Glutamatergic neuron (in vitro differentiated cells): ENCODE measurements around the gene DAB2IP. TPM values are rescaled to one million over a fixed set of nuclear protein-coding genes. Genes with fewer than 3 reads are reported as not detected.

Source experiments
- DNase-seq: peaks from one replicate; pipeline ENCODE4 v3.0.0; 2022
- H3K27ac Mint-ChIP-seq: one replicate; pipeline ENCODE4 v1.8.0; 2020; ENCODE audit warnings: mild to moderate bottlenecking, mixed read lengths, inconsistent platforms; ENCODE audit not compliant: unreplicated experiment
- H3K27me3 Mint-ChIP-seq: one replicate; pipeline ENCODE4 v1.8.0; 2020; ENCODE audit warnings: mild to moderate bottlenecking, moderate library complexity, mixed read lengths, inconsistent platforms; ENCODE audit not compliant: unreplicated experiment
- H3K36me3 Mint-ChIP-seq: one replicate; pipeline ENCODE4 v1.8.0; 2020; ENCODE audit warnings: mild to moderate bottlenecking, mixed read lengths, inconsistent platforms; ENCODE audit not compliant: unreplicated experiment
- H3K4me1 Mint-ChIP-seq: one replicate; pipeline ENCODE4 v1.8.0; 2020; ENCODE audit warnings: mild to moderate bottlenecking, low read depth, mixed read lengths, inconsistent platforms; ENCODE audit not compliant: unreplicated experiment
- H3K4me3 Mint-ChIP-seq: one replicate; pipeline ENCODE4 v1.8.0; 2020; ENCODE audit warnings: mild to moderate bottlenecking, mixed read lengths, inconsistent platforms; ENCODE audit not compliant: unreplicated experiment
- H3K9me3 Mint-ChIP-seq: one replicate; pipeline ENCODE4 v1.8.0; 2020; ENCODE audit warnings: mild to moderate bottlenecking, moderate library complexity, mixed read lengths, inconsistent platforms; ENCODE audit not compliant: unreplicated experiment
- total RNA-seq: library from RNA; stranded (reverse); fragmentation: NEBNext Ultra II Directional; extraction: Animal tissue kit (Norgen Biotek cat#: 25700); gene quantifications from one replicate; pipeline ENCODE4 v1.2.1, GENCODE V29; 2021; ENCODE audit not compliant: unreplicated experiment
- TF ChIP-seq, protein P1 (sequence below): fragments of 200-600 bp; sonication (generic); IDR thresholded peaks from one replicate; pipeline ENCODE4 v1.5.0; 2021; ENCODE audit not compliant: partially characterized antibody, unreplicated experiment

DAB2IP gene
- total RNA-seq, 1 donor from 2014 or later: 32.9 TPM

DNA sequence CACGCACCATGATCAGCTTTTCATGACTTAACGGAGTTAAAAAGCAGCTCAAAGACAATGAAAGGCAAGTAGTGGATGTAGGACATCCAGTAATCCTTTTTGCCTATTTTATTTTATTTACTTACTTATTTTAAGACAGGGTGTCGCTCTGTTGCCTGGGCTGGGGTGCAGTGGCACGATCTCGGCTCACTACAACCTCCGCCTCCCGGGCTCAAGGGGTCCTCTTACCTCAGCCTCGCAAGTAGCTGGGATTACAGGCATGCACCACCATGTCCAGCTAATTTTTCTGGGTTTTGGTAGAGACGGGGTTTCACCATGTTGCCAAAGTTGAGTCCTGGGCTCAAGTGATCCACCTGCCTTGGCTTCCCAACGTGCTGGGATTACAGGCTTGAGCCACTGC lies 148.9 kb downstream of the DAB2IP start:
- H3K4me3 Mint-ChIP-seq: no peak overlapping the region
- H3K27me3 Mint-ChIP-seq: no peaks in the 10 kb centered on the region
- peaks cover 11% of the 10 kb centered on the region for H3K36me3 Mint-ChIP-seq
- peaks cover 2% of the 10 kb centered on the region for H3K9me3 Mint-ChIP-seq
- no peak overlapping the region for H3K27ac Mint-ChIP-seq
- TF ChIP-seq, protein P1, sequence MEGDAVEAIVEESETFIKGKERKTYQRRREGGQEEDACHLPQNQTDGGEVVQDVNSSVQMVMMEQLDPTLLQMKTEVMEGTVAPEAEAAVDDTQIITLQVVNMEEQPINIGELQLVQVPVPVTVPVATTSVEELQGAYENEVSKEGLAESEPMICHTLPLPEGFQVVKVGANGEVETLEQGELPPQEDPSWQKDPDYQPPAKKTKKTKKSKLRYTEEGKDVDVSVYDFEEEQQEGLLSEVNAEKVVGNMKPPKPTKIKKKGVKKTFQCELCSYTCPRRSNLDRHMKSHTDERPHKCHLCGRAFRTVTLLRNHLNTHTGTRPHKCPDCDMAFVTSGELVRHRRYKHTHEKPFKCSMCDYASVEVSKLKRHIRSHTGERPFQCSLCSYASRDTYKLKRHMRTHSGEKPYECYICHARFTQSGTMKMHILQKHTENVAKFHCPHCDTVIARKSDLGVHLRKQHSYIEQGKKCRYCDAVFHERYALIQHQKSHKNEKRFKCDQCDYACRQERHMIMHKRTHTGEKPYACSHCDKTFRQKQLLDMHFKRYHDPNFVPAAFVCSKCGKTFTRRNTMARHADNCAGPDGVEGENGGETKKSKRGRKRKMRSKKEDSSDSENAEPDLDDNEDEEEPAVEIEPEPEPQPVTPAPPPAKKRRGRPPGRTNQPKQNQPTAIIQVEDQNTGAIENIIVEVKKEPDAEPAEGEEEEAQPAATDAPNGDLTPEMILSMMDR: no peak
- H3K4me1 Mint-ChIP-seq: peaks cover 12% of the 10 kb centered on the region
- no peak for DNase-seq

DNA sequence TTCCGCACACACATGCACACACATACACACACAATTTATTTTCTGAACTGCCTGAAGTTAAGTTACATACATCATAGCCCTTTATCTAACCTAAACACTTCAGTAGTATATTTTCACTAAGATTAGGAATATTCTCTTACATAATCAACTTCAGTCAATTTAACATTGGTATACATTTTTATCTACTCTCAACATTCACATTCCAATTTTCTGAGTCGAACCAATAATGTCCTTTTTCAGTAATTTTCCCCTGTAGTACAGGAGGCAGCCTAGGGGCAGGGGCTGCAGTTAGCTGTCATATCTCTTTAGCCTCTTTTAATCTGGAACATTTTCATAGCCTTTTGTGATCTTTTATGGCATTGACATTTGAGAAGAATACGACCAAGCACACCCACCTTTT lies 150.1 kb downstream of the DAB2IP start:
- Mint-ChIP-seq H3K4me3 (no peak overlapping the region), H3K4me1 (peaks cover 12% of the 10 kb centered on the region), H3K27me3 (no peaks in the 10 kb centered on the region), H3K27ac (peak overlapping the region; percentile 29), H3K36me3 (peaks cover 11% of the 10 kb centered on the region), H3K9me3 (peaks cover 2% of the 10 kb centered on the region)
- TF ChIP-seq, protein P1: no peak
- DNase-seq: no peak

DNA sequence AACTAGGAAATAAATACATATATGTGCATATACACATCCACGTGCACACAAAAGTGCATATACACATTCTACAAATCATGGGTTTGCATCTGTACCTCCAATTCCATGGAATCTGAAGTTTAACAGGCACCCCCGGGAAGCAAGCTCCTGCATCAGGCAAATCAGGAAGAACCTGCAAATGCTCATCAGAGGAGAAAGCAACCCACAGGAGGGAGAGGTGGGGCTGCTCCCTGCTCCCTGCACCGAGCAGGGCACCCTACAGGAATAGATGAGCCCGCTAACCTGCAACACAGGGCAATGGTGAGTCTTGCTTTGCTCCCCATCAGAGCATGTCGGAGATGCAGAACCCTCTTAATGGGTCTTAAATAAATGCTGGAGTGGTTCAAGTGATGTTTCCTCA lies 151.3 kb downstream of the DAB2IP start:
- TF ChIP-seq, protein P1: no peak
- H3K4me1 Mint-ChIP-seq: peaks cover 12% of the 10 kb centered on the region
- peaks cover 11% of the 10 kb centered on the region for H3K36me3 Mint-ChIP-seq
- H3K27me3 Mint-ChIP-seq: no peaks in the 10 kb centered on the region
- peaks cover 2% of the 10 kb centered on the region for H3K9me3 Mint-ChIP-seq
- H3K27ac Mint-ChIP-seq: no peak overlapping the region
- no peak overlapping the region for H3K4me3 Mint-ChIP-seq
- no peak for DNase-seq

DNA sequence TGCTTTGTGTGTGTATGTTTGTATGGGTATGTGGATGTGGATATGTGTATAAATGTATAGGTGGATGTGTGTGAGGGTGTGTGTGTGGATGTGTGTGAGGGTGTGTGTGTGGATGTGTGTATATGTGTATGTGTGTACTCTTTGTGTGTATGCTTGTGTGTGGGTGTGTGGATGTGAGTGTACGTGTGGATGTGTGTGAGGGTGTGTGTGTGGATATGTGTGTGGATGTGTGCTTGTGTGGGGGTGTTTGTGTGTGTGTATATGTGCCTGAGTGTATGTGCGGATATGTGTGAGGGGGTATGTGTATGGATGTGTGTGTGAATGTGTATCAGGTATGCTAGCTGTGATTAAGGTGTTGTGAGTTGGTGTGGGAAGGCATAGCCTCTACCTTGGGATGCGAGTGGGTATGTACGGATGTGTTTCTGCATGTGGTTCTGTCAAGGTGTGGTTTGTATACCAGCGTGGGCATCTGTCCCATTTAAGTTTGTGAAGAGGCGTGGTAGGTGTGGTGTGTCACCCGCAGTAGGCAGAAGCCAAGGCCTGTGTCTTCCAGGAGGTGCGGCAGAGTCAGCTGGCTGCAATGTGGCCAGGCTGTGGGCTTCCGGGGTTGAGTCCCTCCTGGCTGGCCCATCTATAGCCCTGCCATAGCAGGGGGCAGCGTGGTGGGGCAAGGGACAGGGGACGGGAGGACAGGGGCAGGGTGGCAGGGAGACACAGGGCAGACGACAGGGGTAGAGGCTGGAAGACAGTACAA lies 155.8 kb downstream of the DAB2IP start:
- H3K4me1 Mint-ChIP-seq: peaks cover 6% of the 10 kb centered on the region
- H3K9me3 Mint-ChIP-seq: peaks cover 2% of the 10 kb centered on the region
- H3K27ac Mint-ChIP-seq: no peak overlapping the region
- H3K4me3 Mint-ChIP-seq: no peak overlapping the region
- no peak for DNase-seq
- peaks cover 11% of the 10 kb centered on the region for H3K36me3 Mint-ChIP-seq
- no peaks in the 10 kb centered on the region for H3K27me3 Mint-ChIP-seq
- TF ChIP-seq, protein P1: no peak

DNA sequence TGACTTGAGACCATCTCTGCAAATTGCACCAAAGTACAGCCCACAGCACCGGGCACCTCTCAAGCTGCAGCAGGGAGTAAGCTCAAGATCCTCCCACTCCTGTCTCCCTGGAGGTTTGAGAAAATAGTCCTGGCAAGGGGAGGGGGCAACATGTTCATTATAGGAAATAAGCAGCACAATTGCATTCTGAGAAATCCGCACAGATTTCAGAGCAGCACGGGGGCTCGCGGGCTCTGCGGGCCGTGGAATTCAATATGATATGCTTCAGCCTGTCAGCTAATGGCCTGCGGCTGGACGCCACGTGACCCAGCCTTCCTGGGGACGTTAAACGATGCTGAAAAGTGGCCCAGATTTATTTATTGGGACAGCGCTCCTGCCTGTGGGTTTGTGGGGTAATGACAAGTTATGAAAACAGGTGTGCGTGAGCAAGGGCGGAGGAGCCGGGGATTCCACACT lies 156.4 kb downstream of the DAB2IP start:
- H3K27ac Mint-ChIP-seq: no peak overlapping the region
- H3K4me1 Mint-ChIP-seq: peaks cover 9% of the 10 kb centered on the region
- peaks cover 2% of the 10 kb centered on the region for H3K9me3 Mint-ChIP-seq
- no peaks in the 10 kb centered on the region for H3K27me3 Mint-ChIP-seq
- H3K36me3 Mint-ChIP-seq: peaks cover 11% of the 10 kb centered on the region
- TF ChIP-seq, protein P1: no peak
- no peak overlapping the region for H3K4me3 Mint-ChIP-seq
- DNase-seq: no peak
